ENCODE measurements around the gene PHYHIPL. TPM values are rescaled to one million over a fixed set of nuclear protein-coding genes. Genes with fewer than 3 reads are reported as not detected.

PHYHIPL gene
- total and polyA plus RNA-seq, 2 of the 4 experiments (the other 2 are of a cell fraction), result not detected

GRCh38 chr10:59242057-59242456, 65.6 kb downstream of the PHYHIPL start:
- no peaks in the 10 kb centered on the region for H3K9me1 ChIP-seq (ENCODE audit: insufficient read depth, low read length)
- no peaks in the 10 kb centered on the region for H4K20me1 ChIP-seq (ENCODE audit: insufficient read depth, low read length)
- no peak overlapping the region for H2AFZ ChIP-seq (replicated peaks; ENCODE audit: low read length, poor library complexity)
- DNase-seq (no peak), ATAC-seq (ENCODE audit: low read depth) (no peak)
- no peak overlapping the region; the same call in 2 of the 3 replicates for H2BK15ac ChIP-seq (ENCODE audit: low read depth, low read length)
- H3K56ac ChIP-seq (ENCODE audit: extremely low read depth, insufficient read depth, low read length), result no peak overlapping the region
- H2BK20ac ChIP-seq (ENCODE audit: low read depth, low read length), result no peak overlapping the region
- no peaks in the 10 kb centered on the region for H3K9me3 ChIP-seq (ENCODE audit: control insufficient read depth, insufficient read depth, low read length)
- H4K8ac ChIP-seq (ENCODE audit: low read depth in 2 of 2, low read length in 2 of 2), result no peak overlapping the region
- no peak overlapping the region for H3K27ac ChIP-seq (ENCODE audit: insufficient read depth, low read length)
- H3K4me1 ChIP-seq (ENCODE audit: control insufficient read depth, insufficient read depth, low read length), result no peaks in the 10 kb centered on the region
- no peak overlapping the region for H3K23ac ChIP-seq (ENCODE audit: low read depth, low read length)
- no peak overlapping the region for H3K4me2 ChIP-seq (ENCODE audit: low read depth, low read length)
- ChIA-PET CTCF (no interaction called here), POLR2A (ENCODE audit: unreplicated experiment) (no interaction called here)
- no peaks in the 10 kb centered on the region for H3K79me1 ChIP-seq (ENCODE audit: low read depth in 1 of 2, low read length in 2 of 2)
- no peak overlapping the region for H2BK5ac ChIP-seq (ENCODE audit: low read depth, low read length, poor library complexity, severe bottlenecking)
- no peak overlapping the region for H4K5ac ChIP-seq (ENCODE audit: low read depth, low read length)
- no peak overlapping the region; the same call in 1 of the 2 replicates for H2AK5ac ChIP-seq (ENCODE audit: low read depth, low read length)
- no peak overlapping the region for H2BK120ac ChIP-seq (ENCODE audit: low read depth, low read length)
- in situ Hi-C loops (cut with MboI; ENCODE audit: low sequenced_read_pairs) (loop anchor here (5.0 to 10.0 kb wide), 3 partner anchors 223 to 383 kb away; no protein-coding TSS in a partner anchor), dilution Hi-C loops (cut with HindIII; ENCODE audit: low sequenced_read_pairs, unreplicated experiment) (no loop called here), intact Hi-C loops (cut with micrococcal nuclease) (loop anchor here (10.0 kb wide), 1 partner anchor 563 kb away; no protein-coding TSS in a partner anchor)
- no peak for TF ChIP-seq RAD21 (IDR thresholded peaks at IDR 0.05; ENCODE audit: low read length)
- no peak for TF ChIP-seq MXI1 (IDR thresholded peaks at IDR 0.05; ENCODE audit: borderline replicate concordance, low read depth, low read length)
- TF ChIP-seq, protein P1, sequence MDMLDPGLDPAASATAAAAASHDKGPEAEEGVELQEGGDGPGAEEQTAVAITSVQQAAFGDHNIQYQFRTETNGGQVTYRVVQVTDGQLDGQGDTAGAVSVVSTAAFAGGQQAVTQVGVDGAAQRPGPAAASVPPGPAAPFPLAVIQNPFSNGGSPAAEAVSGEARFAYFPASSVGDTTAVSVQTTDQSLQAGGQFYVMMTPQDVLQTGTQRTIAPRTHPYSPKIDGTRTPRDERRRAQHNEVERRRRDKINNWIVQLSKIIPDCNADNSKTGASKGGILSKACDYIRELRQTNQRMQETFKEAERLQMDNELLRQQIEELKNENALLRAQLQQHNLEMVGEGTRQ (IDR thresholded peaks at IDR 0.05; ENCODE audit: low read depth, low read length), result no peak
- no peak for TF ChIP-seq MAFK (IDR thresholded peaks at IDR 0.05; ENCODE audit: low read depth, low read length)
- TF ChIP-seq MAZ (IDR thresholded peaks at IDR 0.05; ENCODE audit: borderline replicate concordance, low read depth, low read length), result no peak
- no peak for TF ChIP-seq RFX5 (IDR thresholded peaks at IDR 0.05; ENCODE audit: low read depth, low read length)
- no peak for TF ChIP-seq BHLHE40 (IDR thresholded peaks at IDR 0.05; ENCODE audit: low read depth, low read length)
- no peak for TF ChIP-seq CHD1 (IDR thresholded peaks at IDR 0.05; ENCODE audit: low read depth, low read length)
- TF ChIP-seq RCOR1 (IDR thresholded peaks at IDR 0.05; ENCODE audit: insufficient replicate concordance, low read length), result no peak
- TF ChIP-seq CEBPB (IDR thresholded peaks at IDR 0.05; ENCODE audit: low read depth, low read length), result no peak
- TF ChIP-seq POLR2A (IDR thresholded peaks at IDR 0.05; ENCODE audit: low read depth, low read length), result no peak
- no peak for TF ChIP-seq NFE2L2 (IDR thresholded peaks at IDR 0.05; ENCODE audit: low read depth, low read length)
- TF ChIP-seq, protein P2, sequence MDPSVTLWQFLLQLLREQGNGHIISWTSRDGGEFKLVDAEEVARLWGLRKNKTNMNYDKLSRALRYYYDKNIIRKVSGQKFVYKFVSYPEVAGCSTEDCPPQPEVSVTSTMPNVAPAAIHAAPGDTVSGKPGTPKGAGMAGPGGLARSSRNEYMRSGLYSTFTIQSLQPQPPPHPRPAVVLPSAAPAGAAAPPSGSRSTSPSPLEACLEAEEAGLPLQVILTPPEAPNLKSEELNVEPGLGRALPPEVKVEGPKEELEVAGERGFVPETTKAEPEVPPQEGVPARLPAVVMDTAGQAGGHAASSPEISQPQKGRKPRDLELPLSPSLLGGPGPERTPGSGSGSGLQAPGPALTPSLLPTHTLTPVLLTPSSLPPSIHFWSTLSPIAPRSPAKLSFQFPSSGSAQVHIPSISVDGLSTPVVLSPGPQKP (IDR thresholded peaks at IDR 0.05; ENCODE audit: borderline replicate concordance, low read depth, low read length), result no peak
- TF ChIP-seq SMC3 (IDR thresholded peaks at IDR 0.05; ENCODE audit: low read depth, low read length), result no peak
- no peak for TF ChIP-seq FOS (IDR thresholded peaks at IDR 0.05; ENCODE audit: low read depth, low read length)
- TF ChIP-seq, protein P3, sequence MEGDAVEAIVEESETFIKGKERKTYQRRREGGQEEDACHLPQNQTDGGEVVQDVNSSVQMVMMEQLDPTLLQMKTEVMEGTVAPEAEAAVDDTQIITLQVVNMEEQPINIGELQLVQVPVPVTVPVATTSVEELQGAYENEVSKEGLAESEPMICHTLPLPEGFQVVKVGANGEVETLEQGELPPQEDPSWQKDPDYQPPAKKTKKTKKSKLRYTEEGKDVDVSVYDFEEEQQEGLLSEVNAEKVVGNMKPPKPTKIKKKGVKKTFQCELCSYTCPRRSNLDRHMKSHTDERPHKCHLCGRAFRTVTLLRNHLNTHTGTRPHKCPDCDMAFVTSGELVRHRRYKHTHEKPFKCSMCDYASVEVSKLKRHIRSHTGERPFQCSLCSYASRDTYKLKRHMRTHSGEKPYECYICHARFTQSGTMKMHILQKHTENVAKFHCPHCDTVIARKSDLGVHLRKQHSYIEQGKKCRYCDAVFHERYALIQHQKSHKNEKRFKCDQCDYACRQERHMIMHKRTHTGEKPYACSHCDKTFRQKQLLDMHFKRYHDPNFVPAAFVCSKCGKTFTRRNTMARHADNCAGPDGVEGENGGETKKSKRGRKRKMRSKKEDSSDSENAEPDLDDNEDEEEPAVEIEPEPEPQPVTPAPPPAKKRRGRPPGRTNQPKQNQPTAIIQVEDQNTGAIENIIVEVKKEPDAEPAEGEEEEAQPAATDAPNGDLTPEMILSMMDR (conservative IDR thresholded peaks at IDR 0.05; ENCODE audit: low read depth, low read length), result no peak
- H4K91ac ChIP-seq (ENCODE audit: insufficient read depth, low read depth, low read length), result no peak overlapping the region
- H3K9ac ChIP-seq (ENCODE audit: low read depth, low read length), result no peak overlapping the region
- no peaks in the 10 kb centered on the region for H3K27me3 ChIP-seq (ENCODE audit: control insufficient read depth, insufficient read depth, low read length)
- no peak overlapping the region for H3K14ac ChIP-seq (replicated peaks; ENCODE audit: low read depth, low read length)
- H3K4ac ChIP-seq (ENCODE audit: low read depth, low read length), result no peak overlapping the region
- WGBS, 2 experiments (ENCODE audit: extremely low coverage in 2 of 2, insufficient read length in 1 of 2), result no CpG with 5 or more reads among the region's 1 CpG
- no peaks in the 10 kb centered on the region for H3K36me3 ChIP-seq (ENCODE audit: control insufficient read depth, insufficient read depth, low read length)
- no peak overlapping the region for H2AK9ac ChIP-seq (replicated peaks; ENCODE audit: low read depth, low read length, poor library complexity)
- no peak overlapping the region for H3K4me3 ChIP-seq (ENCODE audit: insufficient read depth, low read depth, low read length)
- H3K18ac ChIP-seq (ENCODE audit: low read depth, low read length), result no peak overlapping the region
- no TSS peak for BruUV-seq (replicated peaks)
